Upper lobe of right lung (tissue), 1 donor: ENCODE results near the gene TMED8. TPM values are rescaled to one million over a fixed set of nuclear protein-coding genes. Genes with fewer than 3 reads are reported as not detected.

Experiments used
- ATAC-seq: fragments of 200-7000 bp; cut with Tn5 transposase; one replicate; pipeline ENCODE4 v1.9.1; 2020; ENCODE audit warnings: mild to moderate bottlenecking, moderate library complexity
- DNase-seq: peaks from one replicate; pipeline ENCODE4 v3.0.0-alpha.2; 2020
- H3K27ac ChIP-seq: fragments of 200-600 bp; one replicate; pipeline ENCODE4 v1.8.0; 2022
- H3K27me3 ChIP-seq: fragments of 200-600 bp; one replicate; pipeline ENCODE4 v1.8.0; 2022; ENCODE audit warnings: mild to moderate bottlenecking
- H3K36me3 ChIP-seq: fragments of 200-600 bp; one replicate; pipeline ENCODE4 v1.8.0; 2022
- H3K4me1 ChIP-seq: fragments of 200-600 bp; one replicate; pipeline ENCODE4 v1.8.0; 2022
- H3K4me3 ChIP-seq: fragments of 200-600 bp; one replicate; pipeline ENCODE4 v1.8.0; 2022; ENCODE audit warnings: mild to moderate bottlenecking
- H3K9me3 ChIP-seq: fragments of 200-600 bp; one replicate; pipeline ENCODE4 v1.8.0; 2022
- CTCF ChIP-seq: fragments of 200-600 bp; IDR thresholded peaks from one replicate; pipeline ENCODE4 v1.8.0; 2022; ENCODE audit warnings: antibody characterized with exemption
- intact Hi-C: fragments of 100-400 bp; cut with DNase I; formaldehyde crosslinking; loops from one replicate; pipeline ENCODE4 v1.11.0; 2022
- total RNA-seq: library from RNA; stranded (reverse); fragmentation: NEBNext Ultra II Directional; extraction: Animal tissue kit (Norgen Biotek cat#: 25700); gene quantifications from one replicate; pipeline ENCODE4 v1.2.1, GENCODE V29; 2021
- donor health status: DM: no; HTN: yes; CAD: no; lungs with severe emphysema.

Gene TMED8
- total RNA-seq, 1 donor from 2014 or later = 11.3 TPM

DNA sequence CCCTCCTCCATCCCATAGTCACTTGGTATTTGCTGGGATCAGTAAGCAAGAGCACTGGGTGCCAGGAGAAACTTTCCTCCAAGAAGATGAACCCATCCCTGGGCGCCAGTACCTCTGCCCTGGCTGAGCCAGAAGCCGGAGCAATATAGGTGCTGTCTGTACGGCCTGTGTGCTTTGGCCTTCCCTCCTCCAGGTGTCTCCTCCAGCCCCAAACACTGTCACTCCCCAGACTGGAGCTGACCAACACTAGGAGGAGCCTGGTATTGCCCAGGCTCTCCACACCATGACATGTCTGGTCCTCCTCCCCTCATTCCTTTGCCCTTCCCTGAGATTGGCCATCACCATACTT, 51.2 kb downstream of the TMED8 start:
- H3K36me3 ChIP-seq = no peaks in the 10 kb centered on the region
- ATAC-seq = no peak
- no peak overlapping the region for H3K4me3 ChIP-seq
- H3K27ac ChIP-seq = no peak overlapping the region
- no peak for DNase-seq
- TF ChIP-seq CTCF = no peak
- H3K9me3 ChIP-seq = no peaks in the 10 kb centered on the region
- intact Hi-C loops = no loop called here
- H3K27me3 ChIP-seq = no peaks in the 10 kb centered on the region
- peaks cover 7% of the 10 kb centered on the region for H3K4me1 ChIP-seq

DNA sequence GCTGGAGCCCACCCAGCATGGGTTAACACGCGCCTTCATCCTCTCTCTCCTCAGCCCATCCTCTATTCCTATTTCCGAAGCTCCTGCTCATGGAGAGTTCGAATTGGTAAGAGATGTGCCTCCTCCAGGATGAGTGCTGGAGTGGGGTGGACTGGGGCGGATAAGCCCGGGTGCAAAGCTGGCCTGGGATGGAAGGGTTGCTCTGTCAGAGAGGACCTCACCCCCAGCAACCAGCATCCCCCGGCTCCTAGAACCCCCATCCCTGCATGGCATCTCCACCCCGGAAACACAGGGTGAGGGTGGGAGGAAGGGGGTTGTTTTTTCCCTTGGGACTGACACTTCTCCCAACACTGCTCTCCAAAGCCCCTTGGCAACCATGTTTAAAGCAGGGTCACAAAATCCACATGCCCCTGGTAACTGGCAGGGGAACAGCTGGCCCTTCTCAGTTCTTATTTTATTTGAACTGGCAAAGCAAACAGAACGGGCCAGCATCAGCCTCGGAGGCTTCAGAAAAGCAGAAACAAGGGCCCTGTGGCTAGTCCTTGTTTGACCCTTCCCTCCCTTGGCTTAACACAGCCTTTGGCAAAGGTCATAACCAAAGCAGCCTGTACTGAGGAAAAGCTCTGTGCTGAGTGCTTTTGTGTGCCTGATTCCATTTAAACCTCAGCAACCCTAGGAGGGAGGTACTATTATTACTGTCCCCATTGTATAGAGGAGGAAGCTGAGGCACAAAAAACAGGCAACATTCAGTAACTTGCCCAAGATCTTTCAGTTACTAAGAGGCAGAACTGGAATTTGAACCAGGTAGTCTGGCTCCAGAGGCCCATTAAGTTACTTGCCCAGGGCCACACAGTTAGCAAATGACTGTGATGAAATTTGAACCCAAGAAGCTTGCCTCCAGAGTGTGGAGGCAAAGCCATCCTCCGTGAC, 51.8 kb downstream of the TMED8 start:
- Histone ChIP-seq H3K27ac (no peak overlapping the region), H3K36me3 (no peaks in the 10 kb centered on the region), H3K4me3 (no peak overlapping the region), H3K9me3 (no peaks in the 10 kb centered on the region), H3K27me3 (no peaks in the 10 kb centered on the region), H3K4me1 (peaks cover 7% of the 10 kb centered on the region)
- intact Hi-C loops = no loop called here
- ATAC-seq (no peak), DNase-seq (no peak)
- no peak for TF ChIP-seq CTCF

- H3K9me3 ChIP-seq = no peaks in the 10 kb centered on the region
- intact Hi-C loops = no loop called here
- H3K4me1 ChIP-seq = peaks cover 15% of the 10 kb centered on the region
- H3K27me3 ChIP-seq = no peaks in the 10 kb centered on the region
- ATAC-seq (no peak), DNase-seq (no peak)
- no peak overlapping the region for H3K27ac ChIP-seq
- no peak for TF ChIP-seq CTCF
- no peak overlapping the region for H3K4me3 ChIP-seq
- H3K36me3 ChIP-seq = no peaks in the 10 kb centered on the region
Measured at GRCh38 chr14:77324289-77324688, 52.6 kb downstream of the TMED8 start.

DNA sequence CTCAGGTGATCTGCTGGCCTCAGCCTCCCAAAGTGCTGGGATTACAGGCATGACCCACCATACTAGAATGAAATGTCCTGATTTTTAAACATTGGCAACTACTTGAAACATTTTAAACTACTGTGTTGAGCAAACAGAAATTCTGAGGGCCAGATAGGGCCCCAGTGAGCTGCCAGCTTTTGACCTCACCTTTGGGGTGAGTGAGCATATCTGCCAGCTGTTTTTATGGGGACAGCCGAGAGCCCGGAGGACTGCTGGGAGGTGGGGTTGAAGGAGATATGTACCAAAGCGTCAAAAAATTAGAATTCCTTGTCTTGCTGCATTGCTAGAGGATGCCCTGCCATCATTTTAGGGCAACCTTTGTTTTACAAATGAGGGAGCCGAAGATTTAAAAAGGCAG, 53.3 kb downstream of the TMED8 start:
- TF ChIP-seq CTCF = no peak

GRCh38 chr14:77322951-77323350, 53.9 kb downstream of the TMED8 start:
- TF ChIP-seq CTCF = no peak
- no peaks in the 10 kb centered on the region for H3K36me3 ChIP-seq
- no peak overlapping the region for H3K4me3 ChIP-seq
- H3K9me3 ChIP-seq = no peaks in the 10 kb centered on the region
- ATAC-seq (no peak), DNase-seq (no peak)
- H3K27ac ChIP-seq = no peak overlapping the region
- H3K4me1 ChIP-seq = peaks cover 15% of the 10 kb centered on the region
- no peaks in the 10 kb centered on the region for H3K27me3 ChIP-seq
- intact Hi-C loops = no loop called here

More for the DNA sequence above, 53.3 kb downstream of the TMED8 start:
- no peak for ATAC-seq
- no peaks in the 10 kb centered on the region for H3K36me3 ChIP-seq
- no peak overlapping the region for H3K4me3 ChIP-seq
- no peak for DNase-seq
- H3K4me1 ChIP-seq = peaks cover 15% of the 10 kb centered on the region
- H3K27me3 ChIP-seq = no peaks in the 10 kb centered on the region
- intact Hi-C loops = no loop called here
- H3K9me3 ChIP-seq = no peaks in the 10 kb centered on the region
- no peak overlapping the region for H3K27ac ChIP-seq
